Caco-2 (cell line): Measurements from ENCODE around the gene PRKCB. TPM values are rescaled to one million over a fixed set of nuclear protein-coding genes. Genes with fewer than 3 reads are reported as not detected.

ENCODE experiments used
- BruUV-seq: library from RNA; stranded (reverse); fragments of 400-500 nt; replicated peaks from 2 replicates; lab custom pipeline; 2021; lab: Mats Ljungman, UMichigan
- CTCF ChIA-PET: fragments of 300-600 bp; sonication (Branson Sonifier 250); formaldehyde crosslinking; loops from one replicate; lab custom pipeline; 2022; ENCODE audit warnings: antibody characterized with exemption; lab: Charles Lee
- POLR2A ChIA-PET: fragments of 300-600 bp; sonication (Branson Sonifier 250); formaldehyde crosslinking; loops from one replicate; lab custom pipeline; 2022; ENCODE audit warnings: antibody characterized with exemption; lab: Charles Lee
- DNase-seq, 2 experiments: peaks; one replicate each; pipeline versions ENCODE4 v3.0.0 to v3.0.0-alpha.2; 2020 to 2022
- H3K27me3 ChIP-seq: replicated peaks from 2 replicates; pipeline ENCODE4 v1.6.0; 2011; ENCODE audit warnings: low read length; ENCODE audit not compliant: control insufficient read depth, insufficient read depth
- H3K36me3 ChIP-seq: 2 replicates; pipeline ENCODE4 v1.5.1; 2011; ENCODE audit warnings: low read length; ENCODE audit not compliant: control insufficient read depth, insufficient read depth
- H3K4me1 ChIP-seq: fragments of 250-450 bp; sonication (Bioruptor Pico); 2 replicates; pipeline ENCODE4 v1.5.1; 2020; ENCODE audit warnings: mild to moderate bottlenecking
- H3K4me3 ChIP-seq: 2 replicates; pipeline ENCODE4 v1.5.1; 2011; ENCODE audit warnings: low read depth, mild to moderate bottlenecking, control low read depth, low read length
- H3K9me3 ChIP-seq: fragments of 250-450 bp; sonication (Bioruptor Pico); 2 replicates; pipeline ENCODE4 v1.5.1; 2020; ENCODE audit warnings: mild to moderate bottlenecking, moderate library complexity
- H3K27ac Mint-ChIP-seq: one replicate; pipeline ENCODE4 v1.8.0; 2022; ENCODE audit warnings: mixed read lengths; ENCODE audit not compliant: unreplicated experiment
- H3K27me3 Mint-ChIP-seq: one replicate; pipeline ENCODE4 v1.8.0; 2022; ENCODE audit warnings: mixed read lengths; ENCODE audit not compliant: insufficient read depth, unreplicated experiment
- H3K36me3 Mint-ChIP-seq: one replicate; pipeline ENCODE4 v1.8.0; 2022; ENCODE audit warnings: mild to moderate bottlenecking, mixed read lengths; ENCODE audit not compliant: insufficient read depth, unreplicated experiment
- H3K4me1 Mint-ChIP-seq: one replicate; pipeline ENCODE4 v1.8.0; 2022; ENCODE audit warnings: low read depth, mixed read lengths; ENCODE audit not compliant: unreplicated experiment
- H3K4me3 Mint-ChIP-seq: one replicate; pipeline ENCODE4 v1.8.0; 2022; ENCODE audit warnings: mild to moderate bottlenecking, moderate library complexity, mixed read lengths; ENCODE audit not compliant: unreplicated experiment
- H3K9me3 Mint-ChIP-seq: one replicate; pipeline ENCODE4 v1.8.0; 2022; ENCODE audit warnings: mixed read lengths; ENCODE audit not compliant: unreplicated experiment
- intact Hi-C: fragments of 100-400 bp; cut with micrococcal nuclease; formaldehyde crosslinking; loops from one replicate; pipeline ENCODE4 v1.10.0; 2022; ENCODE audit not compliant: unreplicated experiment
- total RNA-seq: library from RNA; stranded (reverse); gene quantifications from 2 replicates; pipeline ENCODE4 v1.2.3, GENCODE V29; 2022
- TF ChIP-seq, protein P1 (sequence below), 2 experiments: fragments of 200-600 bp in 1 of 2; IDR thresholded peaks; 1 replicate in 1 of 2; 2 replicates in 1 of 2; pipeline versions ENCODE4 v1.5.1 to v1.8.0; 2011 to 2022; ENCODE audit warnings: antibody characterized with exemption in 1 of 2, control low read depth in 1 of 2, inconsistent platforms in 1 of 2, low read depth in 1 of 2, low read length in 1 of 2, mild to moderate bottlenecking in 1 of 2, moderate library complexity in 1 of 2; ENCODE audit not compliant: insufficient read depth in 1 of 2, severe bottlenecking in 1 of 2, unreplicated experiment in 1 of 2

PRKCB gene
- total RNA-seq, 1 experiment from 2014 or later, result not detected

DNA sequence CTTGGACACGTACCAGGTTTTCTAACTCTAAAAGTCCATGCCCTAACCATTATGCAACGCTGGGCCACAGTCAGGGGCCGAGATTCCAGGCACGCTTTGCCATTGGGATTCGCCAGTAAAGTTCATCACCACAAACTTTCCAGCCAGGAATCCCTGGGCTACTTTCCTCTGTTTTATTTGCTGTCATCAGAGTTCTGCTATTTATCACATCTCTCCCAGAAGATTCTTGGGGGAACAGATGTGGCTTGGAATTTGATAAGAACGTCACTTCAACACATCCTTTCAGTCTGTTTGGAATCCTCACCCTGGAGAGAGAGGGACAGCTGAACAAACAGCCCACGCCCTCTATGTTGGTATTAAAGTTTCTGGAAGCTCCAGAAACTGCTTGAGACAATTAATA is 310.7 kb downstream of the PRKCB start:
- no peaks in the 10 kb centered on the region for H3K36me3 ChIP-seq
- Mint-ChIP-seq H3K4me1 (no peaks in the 10 kb centered on the region), H3K27me3 (peaks cover 8% of the 10 kb centered on the region), H3K4me3 (no peak overlapping the region), H3K9me3 (no peaks in the 10 kb centered on the region), H3K27ac (no peak overlapping the region), H3K36me3 (no peaks in the 10 kb centered on the region)
- ChIA-PET CTCF (no interaction called here), POLR2A (no interaction called here)
- no peaks in the 10 kb centered on the region for H3K9me3 ChIP-seq
- H3K4me3 ChIP-seq, result no peak overlapping the region
- no peaks in the 10 kb centered on the region for H3K27me3 ChIP-seq
- DNase-seq, result no peak
- TF ChIP-seq, protein P1, sequence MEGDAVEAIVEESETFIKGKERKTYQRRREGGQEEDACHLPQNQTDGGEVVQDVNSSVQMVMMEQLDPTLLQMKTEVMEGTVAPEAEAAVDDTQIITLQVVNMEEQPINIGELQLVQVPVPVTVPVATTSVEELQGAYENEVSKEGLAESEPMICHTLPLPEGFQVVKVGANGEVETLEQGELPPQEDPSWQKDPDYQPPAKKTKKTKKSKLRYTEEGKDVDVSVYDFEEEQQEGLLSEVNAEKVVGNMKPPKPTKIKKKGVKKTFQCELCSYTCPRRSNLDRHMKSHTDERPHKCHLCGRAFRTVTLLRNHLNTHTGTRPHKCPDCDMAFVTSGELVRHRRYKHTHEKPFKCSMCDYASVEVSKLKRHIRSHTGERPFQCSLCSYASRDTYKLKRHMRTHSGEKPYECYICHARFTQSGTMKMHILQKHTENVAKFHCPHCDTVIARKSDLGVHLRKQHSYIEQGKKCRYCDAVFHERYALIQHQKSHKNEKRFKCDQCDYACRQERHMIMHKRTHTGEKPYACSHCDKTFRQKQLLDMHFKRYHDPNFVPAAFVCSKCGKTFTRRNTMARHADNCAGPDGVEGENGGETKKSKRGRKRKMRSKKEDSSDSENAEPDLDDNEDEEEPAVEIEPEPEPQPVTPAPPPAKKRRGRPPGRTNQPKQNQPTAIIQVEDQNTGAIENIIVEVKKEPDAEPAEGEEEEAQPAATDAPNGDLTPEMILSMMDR (IDR thresholded peaks at IDR 0.05; ENCODE audit: insufficient read depth in 1 of 2, low read depth in 1 of 2, low read length in 1 of 2, severe bottlenecking in 1 of 2, unreplicated experiment in 1 of 2), result no peak
- H3K4me1 ChIP-seq, result no peaks in the 10 kb centered on the region
- no TSS peak for BruUV-seq
- intact Hi-C loops, result no loop called here

GRCh38 chr16:24149102-24149501 is 313.3 kb downstream of the PRKCB start:
- Mint-ChIP-seq H3K27ac (no peak overlapping the region), H3K9me3 (no peaks in the 10 kb centered on the region), H3K4me3 (no peak overlapping the region), H3K36me3 (no peaks in the 10 kb centered on the region), H3K27me3 (peaks cover 5% of the 10 kb centered on the region), H3K4me1 (no peaks in the 10 kb centered on the region)
- POLR2A ChIA-PET, result no interaction called here
- BruUV-seq, result no TSS peak
- no peaks in the 10 kb centered on the region for H3K36me3 ChIP-seq
- DNase-seq, result no peak
- H3K4me3 ChIP-seq, result no peak overlapping the region
- intact Hi-C loops, result no loop called here
- CTCF ChIA-PET, result no interaction called here
- H3K4me1 ChIP-seq, result no peaks in the 10 kb centered on the region
- H3K9me3 ChIP-seq, result no peaks in the 10 kb centered on the region
- no peaks in the 10 kb centered on the region for H3K27me3 ChIP-seq
- TF ChIP-seq, protein P1 (IDR thresholded peaks at IDR 0.05; ENCODE audit: insufficient read depth in 1 of 2, low read depth in 1 of 2, low read length in 1 of 2, severe bottlenecking in 1 of 2, unreplicated experiment in 1 of 2), result no peak

- Histone ChIP-seq H3K27me3 (no peaks in the 10 kb centered on the region), H3K9me3 (no peaks in the 10 kb centered on the region), H3K36me3 (no peaks in the 10 kb centered on the region), H3K4me3 (no peak overlapping the region), H3K4me1 (no peaks in the 10 kb centered on the region)
- BruUV-seq, result no TSS peak
- ChIA-PET CTCF (no interaction called here), POLR2A (no interaction called here)
- Mint-ChIP-seq H3K36me3 (no peaks in the 10 kb centered on the region), H3K27me3 (peaks cover 5% of the 10 kb centered on the region), H3K4me1 (no peaks in the 10 kb centered on the region), H3K9me3 (no peaks in the 10 kb centered on the region), H3K4me3 (no peak overlapping the region), H3K27ac (no peak overlapping the region)
- DNase-seq, result no peak
- intact Hi-C loops, result no loop called here
- TF ChIP-seq, protein P1 (IDR thresholded peaks at IDR 0.05; ENCODE audit: insufficient read depth in 1 of 2, low read depth in 1 of 2, low read length in 1 of 2, severe bottlenecking in 1 of 2, unreplicated experiment in 1 of 2), result no peak
Measured at GRCh38 chr16:24150282-24150681, 314.5 kb downstream of the PRKCB start.
